Gastroesophageal sphincter (tissue), 4 donors: Measurements from ENCODE around the gene ACSF3. TPM values are rescaled to one million over a fixed set of nuclear protein-coding genes. Genes with fewer than 3 reads are reported as not detected.

Experiments
- ATAC-seq: fragments of 150-250 bp; one replicate; pipeline ENCODE4 v1.9.1; 2016; ENCODE audit warnings: mild to moderate bottlenecking, moderate library complexity
- H3K27ac ChIP-seq, 4 donors: fragments of 200-600 bp; sonication (generic) in 3 of 4; 1 replicate in 3 of 4; 2 replicates in 1 of 4; pipeline ENCODE4 v1.5.1; 2016 to 2019
- H3K27me3 ChIP-seq: fragments of 200-600 bp; sonication (generic); one replicate; pipeline ENCODE4 v1.5.1; 2019
- H3K36me3 ChIP-seq, 2 donors: fragments of 200-600 bp; sonication (generic); one replicate each; pipeline ENCODE4 v1.5.1; 2019; ENCODE audit warnings: control low read depth in 1 of 2
- H3K4me1 ChIP-seq, 3 donors: fragments of 200-600 bp; sonication (generic); 1 replicate in 2 of 3; 2 replicates in 1 of 3; pipeline ENCODE4 v1.5.1; 2016 to 2019; ENCODE audit warnings: control low read depth in 2 of 3
- H3K4me3 ChIP-seq, 2 donors: fragments of 200-600 bp; sonication (generic); one replicate each; pipeline ENCODE4 v1.5.1; 2019; ENCODE audit warnings: mild to moderate bottlenecking in 1 of 2, moderate library complexity in 1 of 2
- H3K9me3 ChIP-seq, 3 donors: fragments of 200-600 bp; sonication (generic); one replicate each; pipeline ENCODE4 v1.5.1; 2017 to 2019; ENCODE audit warnings: control low read depth in 2 of 3
- CTCF ChIP-seq, 4 experiments: fragments of 200-600 bp in 2 of 4; fragments of 450-650 bp in 2 of 4; sonication (generic) in 1 of 4; IDR thresholded peaks; one replicate each; pipeline ENCODE4 v1.5.1; 2017 to 2019; ENCODE audit warnings: antibody characterized with exemption in 4 of 4, mild to moderate bottlenecking in 2 of 4, moderate library complexity in 2 of 4
- EP300 ChIP-seq: sonication (generic); formaldehyde crosslinking; IDR thresholded peaks from one replicate; pipeline ENCODE4 v1.6.1; 2017; ENCODE audit warnings: antibody characterized with exemption, mild to moderate bottlenecking
- POLR2A ChIP-seq, 2 donors: fragments of 450-650 bp; IDR thresholded peaks; one replicate each; pipeline ENCODE4 v1.6.1; 2017; ENCODE audit warnings: antibody characterized with exemption in 2 of 2, mild to moderate bottlenecking in 2 of 2, moderate library complexity in 1 of 2
- POLR2AphosphoS5 ChIP-seq: sonication (generic); formaldehyde crosslinking; IDR thresholded peaks from one replicate; pipeline ENCODE4 v1.6.1; 2017; ENCODE audit warnings: antibody characterized with exemption
- WGBS, 2 donors: methylation state at CpG; one replicate each; pipeline ENCODE4 v1.1.5; 2018; ENCODE audit warnings: low coverage in 1 of 2; 5-methylcytosine and 5-hydroxymethylcytosine counted together
- total RNA-seq, 4 donors: library from RNA; depleted of rRNA; stranded (reverse); fragments of >200 nt; gene quantifications; one replicate each; pipeline ENCODE4 v1.1.0, GENCODE V29; 2016

ACSF3 gene
- total RNA-seq, 4 donors from 2014 or later, result 14.5 to 33.8 (median 28.8) TPM

- Histone ChIP-seq H3K36me3 (no peaks in the 10 kb centered on the region), H3K27me3 (peaks cover 84% of the 10 kb centered on the region), H3K9me3 (no peaks in the 10 kb centered on the region), H3K27ac (no peak overlapping the region), H3K4me1 (no peaks in the 10 kb centered on the region), H3K4me3 (no peak overlapping the region)
- WGBS, 2 donors, result no CpG with 5 or more reads among the region's 25 CpGs
- TF ChIP-seq EP300, result no peak
- no peak for TF ChIP-seq CTCF (IDR thresholded peaks at IDR 0.05)
- no peak for ATAC-seq
Measured at GRCh38 chr16:89055894-89056555, 37.6 kb upstream of the ACSF3 start.

DNA sequence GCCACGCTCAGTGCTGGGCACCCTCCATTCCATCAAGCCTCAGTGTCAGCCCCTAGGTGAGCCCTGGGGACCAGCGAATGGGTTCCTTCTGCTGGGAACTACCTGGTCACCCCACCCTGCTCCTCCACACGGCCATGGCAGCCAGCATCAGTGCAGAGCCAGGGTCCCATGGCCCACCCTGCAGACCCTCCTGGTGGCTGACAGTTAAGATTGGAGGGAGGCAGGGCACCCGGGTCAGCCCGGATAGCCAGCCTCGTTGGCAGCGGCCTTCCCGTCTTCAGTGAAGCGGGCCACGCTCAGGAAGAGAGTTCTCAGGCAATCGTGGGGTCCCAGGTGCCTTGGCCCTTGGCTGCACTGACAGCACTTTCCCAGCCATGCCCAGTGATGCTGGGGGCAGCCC lies 37.1 kb upstream of the ACSF3 start:
- Histone ChIP-seq H3K27me3 (peaks cover 84% of the 10 kb centered on the region), H3K36me3 (no peaks in the 10 kb centered on the region), H3K9me3 (no peaks in the 10 kb centered on the region), H3K4me1 (no peaks in the 10 kb centered on the region), H3K4me3 (no peak overlapping the region), H3K27ac (no peak overlapping the region)
- 83% methylated on average over 8 of the region's 11 CpGs; no CpG with 5 or more reads in 1 of the 2 donors for WGBS, 2 donors
- TF ChIP-seq POLR2AphosphoS5 (no peak), CTCF (IDR thresholded peaks at IDR 0.05) (no peak), EP300 (no peak), POLR2A (IDR thresholded peaks at IDR 0.05) (no peak)
- no peak for ATAC-seq

- no peak for ATAC-seq
- Histone ChIP-seq H3K27ac (no peak overlapping the region), H3K4me3 (no peak overlapping the region), H3K27me3 (peaks cover 85% of the 10 kb centered on the region), H3K9me3 (no peaks in the 10 kb centered on the region), H3K36me3 (no peaks in the 10 kb centered on the region), H3K4me1 (no peaks in the 10 kb centered on the region)
- no CpG with 5 or more reads among the region's 9 CpGs for WGBS, 2 donors
- TF ChIP-seq EP300, result no peak
- TF ChIP-seq POLR2A (IDR thresholded peaks at IDR 0.05), result no peak
- no peak for TF ChIP-seq CTCF (IDR thresholded peaks at IDR 0.05)
- TF ChIP-seq POLR2AphosphoS5, result no peak
Measured at GRCh38 chr16:89057738-89058137, 35.9 kb upstream of the ACSF3 start.

- Histone ChIP-seq H3K9me3 (no peaks in the 10 kb centered on the region), H3K27me3 (peaks cover 85% of the 10 kb centered on the region), H3K4me3 (no peak overlapping the region), H3K4me1 (no peaks in the 10 kb centered on the region), H3K27ac (no peak overlapping the region), H3K36me3 (no peaks in the 10 kb centered on the region)
- WGBS, 2 donors, result 93 to 98% methylated on average over 3 to 5 of the region's 9 CpGs
- ATAC-seq, result no peak
- TF ChIP-seq CTCF (IDR thresholded peaks at IDR 0.05) (no peak), EP300 (no peak), POLR2AphosphoS5 (no peak), POLR2A (IDR thresholded peaks at IDR 0.05) (no peak)
Measured at GRCh38 chr16:89058812-89059211, 34.8 kb upstream of the ACSF3 start.

- Histone ChIP-seq H3K36me3 (no peaks in the 10 kb centered on the region), H3K4me3 (no peak overlapping the region), H3K27ac (no peak overlapping the region), H3K9me3 (no peaks in the 10 kb centered on the region), H3K4me1 (no peaks in the 10 kb centered on the region), H3K27me3 (peaks cover 84% of the 10 kb centered on the region)
- 54 to 59% methylated on average over 11 to 12 of the region's 12 CpGs for WGBS, 2 donors
- TF ChIP-seq POLR2A (IDR thresholded peaks at IDR 0.05), result no peak
- no peak for TF ChIP-seq POLR2AphosphoS5
- TF ChIP-seq CTCF (IDR thresholded peaks at IDR 0.05), result no peak
- no peak for TF ChIP-seq EP300
- ATAC-seq, result no peak
Measured at GRCh38 chr16:89060207-89060794, 33.4 kb upstream of the ACSF3 start.
